Muscle layer of duodenum (tissue), 2 donors: ENCODE measurements around the gene BACH2.

Source experiments
- H3K27ac ChIP-seq: one replicate; pipeline ENCODE4 v1.7.0; 2013; ENCODE audit warnings: mild to moderate bottlenecking, low read length
- H3K27me3 ChIP-seq: one replicate; pipeline ENCODE4 v1.7.0; 2013; ENCODE audit warnings: low read depth, mild to moderate bottlenecking, control low read depth, low read length
- H3K36me3 ChIP-seq, 2 donors: one replicate each; pipeline ENCODE4 v1.7.0; 2013; ENCODE audit warnings: low read length in 2 of 2, control low read depth in 1 of 2, mild to moderate bottlenecking in 1 of 2; ENCODE audit not compliant: insufficient read depth in 2 of 2, control insufficient read depth in 1 of 2
- H3K4me1 ChIP-seq, 2 donors: one replicate each; pipeline ENCODE4 v1.7.0; 2013; ENCODE audit warnings: low read length in 2 of 2, mild to moderate bottlenecking in 2 of 2, control low read depth in 1 of 2, moderate library complexity in 1 of 2; ENCODE audit not compliant: insufficient read depth in 2 of 2, control insufficient read depth in 1 of 2
- H3K4me3 ChIP-seq, 2 donors: one replicate each; pipeline ENCODE4 v1.7.0; 2013; ENCODE audit warnings: low read length in 2 of 2, low read depth in 1 of 2, mild to moderate bottlenecking in 1 of 2
- H3K9me3 ChIP-seq, 2 donors: one replicate each; pipeline ENCODE4 v1.7.0; 2013; ENCODE audit warnings: low read length in 2 of 2, control low read depth in 1 of 2, mild to moderate bottlenecking in 1 of 2; ENCODE audit not compliant: control insufficient read depth in 1 of 2
- donor health status: healthy.

Gene BACH2

GRCh38 chr6:89928604-89929003 is 368.0 kb downstream of the BACH2 start:
- peaks cover 0 to 4% of the 10 kb centered on the region in 2 donors for H3K36me3 ChIP-seq
- H3K27ac ChIP-seq: no peak overlapping the region
- H3K9me3 ChIP-seq: no peaks in the 10 kb centered on the region
- H3K4me3 ChIP-seq: no peak overlapping the region
- no peaks in the 10 kb centered on the region for H3K27me3 ChIP-seq
- peaks cover 0 to 8% of the 10 kb centered on the region in 2 donors for H3K4me1 ChIP-seq

DNA sequence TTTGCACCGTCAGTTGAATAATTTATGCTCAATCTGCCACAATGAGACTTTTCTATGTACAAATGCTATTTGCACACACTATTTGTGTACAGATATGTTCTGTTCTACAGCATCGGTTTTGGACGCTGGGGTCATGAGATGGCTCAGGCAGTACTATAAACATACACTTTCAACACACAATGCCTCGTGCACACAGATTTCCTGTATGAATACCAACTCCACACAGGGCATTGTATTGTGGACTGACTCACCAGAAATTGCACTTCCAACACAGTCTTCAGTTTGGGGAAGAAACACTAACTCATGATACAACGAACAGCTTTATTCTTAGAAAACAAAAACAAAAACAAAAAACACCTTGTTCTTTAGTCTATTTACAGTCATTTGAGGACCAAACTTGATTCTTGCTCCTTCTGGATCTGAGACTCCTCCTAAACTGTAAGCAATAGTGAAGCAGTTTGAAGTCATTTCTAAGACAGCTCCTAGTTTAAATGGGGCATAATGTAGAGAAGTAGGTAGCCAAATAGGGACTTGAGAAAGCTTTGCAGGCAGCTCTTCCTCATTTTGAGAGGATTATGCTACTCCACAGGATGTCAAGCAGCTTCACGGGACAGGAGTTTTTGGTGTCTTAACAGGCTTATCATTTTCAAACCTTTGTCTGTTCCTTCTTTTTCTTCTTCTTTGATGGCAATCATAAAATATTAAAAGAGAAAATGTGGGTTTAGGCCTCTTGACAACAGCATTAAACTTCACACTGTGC is 368.7 kb downstream of the BACH2 start:
- peaks cover 0 to 8% of the 10 kb centered on the region in 2 donors for H3K4me1 ChIP-seq
- H3K27ac ChIP-seq: no peak overlapping the region
- H3K9me3 ChIP-seq: no peaks in the 10 kb centered on the region
- no peaks in the 10 kb centered on the region for H3K27me3 ChIP-seq
- H3K4me3 ChIP-seq: no peak overlapping the region
- peaks cover 0 to 4% of the 10 kb centered on the region in 2 donors for H3K36me3 ChIP-seq

DNA sequence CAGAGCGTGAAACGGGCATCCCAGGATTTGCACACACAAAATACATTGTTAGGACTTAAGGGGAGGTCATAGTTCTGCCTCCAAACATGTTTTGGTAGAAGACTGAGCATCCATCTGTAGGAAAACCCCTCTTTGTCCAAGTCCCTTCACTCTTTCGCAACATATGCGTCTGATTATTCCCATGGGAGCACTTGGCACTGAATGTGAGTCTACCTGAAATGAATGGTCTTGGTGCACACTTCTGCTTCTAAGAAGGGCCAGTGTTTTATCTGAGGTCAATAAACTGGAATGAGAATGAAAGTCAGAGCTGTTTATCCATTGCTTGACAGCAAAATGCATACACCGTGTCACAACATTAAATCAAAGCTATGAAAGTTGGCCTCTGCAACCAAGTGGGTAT is 369.4 kb downstream of the BACH2 start:
- Histone ChIP-seq H3K27me3 (no peaks in the 10 kb centered on the region), H3K4me1 (peaks cover 0 to 8% of the 10 kb centered on the region in 2 donors), H3K9me3 (no peaks in the 10 kb centered on the region), H3K27ac (no peak overlapping the region), H3K36me3 (peaks cover 0 to under 1% of the 10 kb centered on the region in 2 donors), H3K4me3 (no peak overlapping the region)

DNA sequence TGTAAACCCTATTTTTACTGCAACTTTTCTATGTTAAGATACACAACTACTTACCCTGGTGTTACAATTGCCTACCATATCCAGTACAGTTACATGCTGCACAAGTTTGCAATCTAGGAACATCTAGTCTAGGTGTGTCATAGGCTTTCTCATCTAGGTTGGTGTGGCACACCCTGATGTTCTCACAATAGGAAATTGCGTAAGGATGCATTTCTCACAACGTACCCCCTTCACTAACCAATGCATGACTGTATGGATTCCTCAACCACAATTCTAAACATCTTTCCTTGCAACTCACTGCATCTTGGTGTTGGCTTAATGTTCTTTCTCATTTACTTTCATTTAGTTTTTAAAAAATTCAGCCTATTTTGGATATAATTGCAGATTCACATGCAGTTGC is 370.8 kb downstream of the BACH2 start:
- Histone ChIP-seq H3K36me3 (no peaks in the 10 kb centered on the region), H3K27ac (no peak overlapping the region), H3K9me3 (no peaks in the 10 kb centered on the region), H3K4me1 (peaks cover 0 to 8% of the 10 kb centered on the region in 2 donors), H3K4me3 (no peak overlapping the region), H3K27me3 (no peaks in the 10 kb centered on the region)

DNA sequence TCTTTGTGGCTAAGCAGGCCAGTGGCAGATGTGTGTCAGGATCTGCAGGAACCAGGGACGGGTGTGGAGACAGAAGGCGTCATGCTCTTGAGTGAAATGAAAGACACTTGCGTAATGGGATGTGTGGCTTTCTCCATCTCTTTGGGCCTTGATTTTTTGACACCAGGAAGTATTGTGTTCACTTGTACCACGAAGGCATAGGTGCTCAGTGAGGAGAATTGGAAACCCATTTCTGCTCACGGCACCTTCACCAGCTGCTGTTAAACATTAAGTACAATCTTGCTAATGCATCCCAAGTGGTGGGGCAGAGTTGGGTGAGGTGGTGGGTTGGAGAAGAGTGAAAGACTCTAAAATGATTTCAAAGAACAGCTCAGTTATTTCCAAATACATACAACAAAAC is 372.4 kb downstream of the BACH2 start:
- Histone ChIP-seq H3K27ac (no peak overlapping the region), H3K27me3 (no peaks in the 10 kb centered on the region), H3K4me1 (no peaks in the 10 kb centered on the region), H3K4me3 (no peak overlapping the region), H3K9me3 (no peaks in the 10 kb centered on the region), H3K36me3 (no peaks in the 10 kb centered on the region)

DNA sequence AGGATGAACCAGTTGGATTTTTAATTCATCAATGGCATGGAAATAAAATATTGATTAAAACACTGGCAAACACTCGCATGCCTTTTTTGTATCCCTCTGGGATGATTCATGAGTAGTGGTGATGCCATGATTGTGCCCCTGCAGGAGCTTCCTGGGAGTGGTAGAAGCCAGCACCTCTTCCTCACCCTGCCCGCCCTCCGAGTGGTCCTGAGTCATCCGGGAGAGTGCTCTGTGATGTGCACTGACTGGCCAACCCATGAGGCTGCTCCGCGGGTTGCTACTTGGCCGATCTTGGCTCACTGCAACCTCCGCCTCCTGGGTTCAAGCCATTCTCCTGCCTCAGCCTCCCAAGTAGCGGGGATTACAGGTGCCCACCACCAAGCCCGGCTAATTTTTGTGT is 375.0 kb downstream of the BACH2 start:
- Histone ChIP-seq H3K4me3 (no peak overlapping the region), H3K36me3 (no peaks in the 10 kb centered on the region), H3K4me1 (no peaks in the 10 kb centered on the region), H3K27ac (no peak overlapping the region), H3K9me3 (peaks cover 0 to 11% of the 10 kb centered on the region in 2 donors), H3K27me3 (no peaks in the 10 kb centered on the region)

DNA sequence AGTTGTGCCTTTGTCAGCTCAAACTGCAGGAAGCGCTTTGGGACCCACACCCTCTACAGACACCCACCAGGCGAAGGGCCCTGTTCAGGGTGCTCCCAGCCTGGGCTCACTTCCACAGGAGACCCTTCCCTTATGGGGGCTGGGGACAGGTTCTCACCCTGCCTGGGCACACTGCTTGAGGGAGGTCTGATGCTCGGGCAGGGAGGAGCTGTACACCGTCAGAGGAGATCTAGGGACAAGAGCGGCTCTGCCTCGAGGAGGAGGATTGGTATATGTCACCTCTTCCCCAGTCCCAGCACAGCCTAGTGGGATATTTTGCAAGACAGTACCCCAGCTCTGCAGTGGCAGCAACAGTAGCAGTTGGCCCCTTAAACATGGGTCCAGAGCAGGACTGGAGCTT is 375.4 kb downstream of the BACH2 start:
- H3K27ac ChIP-seq: no peak overlapping the region
- H3K4me3 ChIP-seq: no peak overlapping the region
- H3K9me3 ChIP-seq: peaks cover 0 to 14% of the 10 kb centered on the region in 2 donors
- no peaks in the 10 kb centered on the region for H3K27me3 ChIP-seq
- H3K36me3 ChIP-seq: no peaks in the 10 kb centered on the region
- H3K4me1 ChIP-seq: no peaks in the 10 kb centered on the region

DNA sequence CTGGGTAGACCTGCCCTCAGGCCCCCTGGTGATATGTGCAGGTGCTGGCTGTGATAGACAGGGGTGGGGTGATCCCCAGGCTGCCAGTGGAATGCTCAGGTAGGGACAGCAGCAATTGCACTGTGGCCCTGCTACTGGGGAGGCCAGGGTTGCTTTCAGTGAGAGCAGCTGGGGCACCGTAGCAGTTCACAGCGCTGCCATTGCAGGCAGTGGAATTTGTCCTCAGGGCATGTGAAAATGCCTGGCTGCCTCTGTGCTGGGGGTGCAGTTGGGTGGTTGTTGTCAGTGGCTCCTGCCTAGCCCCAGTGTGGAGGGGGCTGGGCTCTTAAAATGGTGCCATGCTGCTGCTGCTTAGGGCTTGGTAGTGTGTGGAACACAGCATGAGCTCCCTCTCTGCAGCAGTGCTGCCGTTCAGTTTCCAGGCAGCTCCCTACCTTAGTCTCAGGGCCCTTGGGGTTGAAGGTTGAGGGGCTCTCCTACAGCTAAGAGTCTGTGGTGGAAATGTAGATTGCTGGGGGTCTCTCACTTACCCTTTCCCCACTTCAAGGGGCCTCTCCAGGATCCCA is 378.8 kb downstream of the BACH2 start:
- no peaks in the 10 kb centered on the region for H3K4me1 ChIP-seq
- H3K27me3 ChIP-seq: no peaks in the 10 kb centered on the region
- no peaks in the 10 kb centered on the region for H3K36me3 ChIP-seq
- peaks cover 0 to 18% of the 10 kb centered on the region in 2 donors for H3K9me3 ChIP-seq
- no peak overlapping the region for H3K27ac ChIP-seq
- no peak overlapping the region for H3K4me3 ChIP-seq

- Histone ChIP-seq H3K9me3 (peaks cover 0 to 18% of the 10 kb centered on the region in 2 donors), H3K4me1 (no peaks in the 10 kb centered on the region), H3K36me3 (no peaks in the 10 kb centered on the region), H3K27ac (no peak overlapping the region), H3K27me3 (no peaks in the 10 kb centered on the region), H3K4me3 (no peak overlapping the region)
Observed at GRCh38 chr6:89917216-89917615, 379.4 kb downstream of the BACH2 start.

DNA sequence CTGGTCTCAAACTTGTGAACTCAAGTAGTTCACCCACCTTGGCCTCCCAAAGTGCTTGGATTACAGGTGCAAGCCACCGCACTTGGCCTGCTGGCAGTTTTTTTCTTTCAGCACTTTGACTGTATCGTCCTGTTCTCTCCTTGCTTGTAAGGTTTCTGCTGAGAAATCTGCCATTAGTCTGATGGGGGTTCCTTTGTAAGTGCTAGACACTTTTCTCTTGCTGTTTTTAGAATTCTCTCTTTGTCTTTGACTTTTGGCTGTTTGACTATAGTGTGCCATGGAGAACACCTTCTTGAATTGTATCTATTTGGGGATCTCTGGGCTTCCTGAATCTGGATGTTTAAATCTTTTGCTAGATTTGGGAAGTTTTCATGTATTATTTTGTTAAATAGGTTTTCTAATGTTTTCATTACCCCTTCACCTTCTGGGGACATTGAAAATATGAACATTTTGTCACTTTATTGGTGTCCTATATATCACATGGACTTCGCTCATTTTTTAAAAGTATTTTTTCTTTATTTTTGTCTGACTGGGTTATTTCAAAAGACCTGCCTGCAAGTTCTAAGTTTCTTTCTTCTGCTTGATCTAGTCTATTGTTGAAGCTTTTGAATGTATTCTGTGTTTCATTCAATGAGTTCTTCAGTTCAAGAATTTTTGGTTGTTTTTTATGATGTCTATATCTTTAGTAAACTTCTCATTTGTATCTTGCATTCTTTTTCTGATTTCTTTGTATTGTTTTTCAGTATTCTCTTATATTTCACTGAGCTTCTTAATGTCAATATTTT is 380.3 kb downstream of the BACH2 start:
- Histone ChIP-seq H3K27ac (no peak overlapping the region), H3K9me3 (peaks cover 0 to 18% of the 10 kb centered on the region in 2 donors), H3K36me3 (no peaks in the 10 kb centered on the region), H3K4me1 (no peaks in the 10 kb centered on the region), H3K27me3 (no peaks in the 10 kb centered on the region), H3K4me3 (no peak overlapping the region)

DNA sequence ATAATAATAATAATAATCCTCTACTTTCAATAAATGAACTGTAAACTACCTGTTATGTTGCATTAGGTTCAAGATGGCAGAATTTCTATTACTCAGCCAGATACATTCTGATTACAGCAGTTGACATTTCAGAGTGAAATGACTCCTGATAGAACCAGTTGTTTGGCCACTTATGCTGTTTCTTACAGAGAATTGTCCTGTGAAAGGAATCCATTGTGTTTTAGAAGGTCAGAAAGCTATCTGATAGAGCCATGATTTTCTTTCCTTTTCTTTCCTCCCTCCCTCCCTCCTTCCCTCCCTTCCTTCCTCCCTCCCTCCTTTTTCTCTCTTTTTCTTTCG is 385.8 kb downstream of the BACH2 start:
- no peaks in the 10 kb centered on the region for H3K36me3 ChIP-seq
- H3K4me3 ChIP-seq: no peak overlapping the region
- no peaks in the 10 kb centered on the region for H3K4me1 ChIP-seq
- peaks cover 0 to 1% of the 10 kb centered on the region in 2 donors for H3K9me3 ChIP-seq
- no peak overlapping the region for H3K27ac ChIP-seq
- H3K27me3 ChIP-seq: no peaks in the 10 kb centered on the region
